HepG2 (cell line): ENCODE data around the gene ZFAND2A. TPM values are rescaled to one million over a fixed set of nuclear protein-coding genes. Genes with fewer than 3 reads are reported as not detected.

ENCODE experiments used
- ATAC-seq: fragments of 200-7000 bp; cut with Tn5 transposase; 3 replicates; pipeline ENCODE4 v1.9.1; 2020; ENCODE audit warnings: mild to moderate bottlenecking, moderate library complexity
- BruUV-seq: library from RNA; stranded (reverse); fragments of 400-500 nt; replicated peaks from 2 replicates; lab custom pipeline; 2021; lab: Mats Ljungman, UMichigan
- CTCF ChIA-PET: fragments of 300-600 bp; formaldehyde crosslinking; extraction: SDS; loops from one replicate; lab custom pipeline; 2021; ENCODE audit warnings: low total read pairs, inconsistent platforms, low intra/inter-chr PET ratio; lab: Yijun Ruan, JAX
- POLR2A ChIA-PET: fragments of 350-600 bp; sonication (Branson Sonifier 250); formaldehyde crosslinking; loops from one replicate; lab custom pipeline; 2020; ENCODE audit warnings: antibody characterized with exemption, inconsistent platforms; lab: Yijun Ruan, JAX
- DNase-seq: peaks from one replicate; pipeline ENCODE4 v3.0.0-alpha.2; 2015; ENCODE audit warnings: low spot score
- FAIRE-seq: peaks from 3 replicates; lab custom pipeline; 2011; peaks lifted over from hg19 to GRCh38; lab: Jason Lieb, UNC
- H2AFZ ChIP-seq: one replicate; pipeline ENCODE4 v1.6.1; 2011; ENCODE audit warnings: low read length, inconsistent platforms
- H3K27ac ChIP-seq: fragments of 300-600 bp; 3 replicates; pipeline ENCODE4 v1.8.0; 2011; ENCODE audit warnings: mixed run types, mild to moderate bottlenecking, mixed read lengths, low read length, inconsistent platforms; ENCODE audit not compliant: insufficient read depth; ENCODE audit errors: extremely low read length
- H3K27me3 ChIP-seq, 2 experiments: fragments of 200-600 bp in 1 of 2; 2 replicates in 1 of 2; 3 replicates in 1 of 2; pipeline versions ENCODE4 v1.6.0 to v1.8.0; 2011; ENCODE audit warnings: low read length in 2 of 2, mild to moderate bottlenecking in 2 of 2, moderate library complexity in 2 of 2, inconsistent platforms in 1 of 2; ENCODE audit not compliant: insufficient read depth in 2 of 2, control insufficient read depth in 1 of 2
- H3K36me3 ChIP-seq, 2 experiments: fragments of 200-600 bp in 1 of 2; replicated peaks in 1 of 2; 2 replicates in 1 of 2; 3 replicates in 1 of 2; pipeline versions ENCODE4 v1.5.1 to v1.8.0; 2011; ENCODE audit warnings: low read length in 2 of 2, inconsistent platforms in 1 of 2; ENCODE audit not compliant: insufficient read depth in 2 of 2, control insufficient read depth in 1 of 2
- H3K4me1 ChIP-seq: 2 replicates; pipeline ENCODE4 v1.5.1; 2012; ENCODE audit warnings: low read length, inconsistent platforms; ENCODE audit not compliant: insufficient read depth
- H3K4me2 ChIP-seq: 2 replicates; pipeline ENCODE4 v1.6.0; 2011; ENCODE audit warnings: low read depth, low read length, inconsistent platforms
- H3K4me3 ChIP-seq, 3 experiments: fragments of 200-600 bp in 1 of 3; sonication (generic), shearing (Covaris generic) in 1 of 3; replicated peaks in 1 of 3; 2 replicates each; pipeline ENCODE4 v1.5.1; 2011 to 2016; ENCODE audit warnings: low read length in 3 of 3, inconsistent platforms in 2 of 3, low read depth in 2 of 3, mild to moderate bottlenecking in 2 of 3, control low read depth in 1 of 3, mixed read lengths in 1 of 3; ENCODE audit not compliant: insufficient read depth in 1 of 3
- H3K79me2 ChIP-seq: one replicate; pipeline ENCODE4 v1.6.1; 2011; ENCODE audit warnings: low read length, inconsistent platforms; ENCODE audit not compliant: insufficient read depth
- H3K9ac ChIP-seq: 2 replicates; pipeline ENCODE4 v1.6.0; 2011; ENCODE audit warnings: mild to moderate bottlenecking, low read depth, low read length, inconsistent platforms; ENCODE audit not compliant: insufficient read depth
- H3K9me3 ChIP-seq: 2 replicates; pipeline ENCODE4 v1.5.1; 2012; ENCODE audit warnings: mild to moderate bottlenecking, low read length
- H4K20me1 ChIP-seq: 2 replicates; pipeline ENCODE4 v1.6.0; 2011; ENCODE audit warnings: inconsistent platforms, mild to moderate bottlenecking, low read length, moderate library complexity; ENCODE audit not compliant: insufficient read depth
- HMGXB3 ChIP-seq: sonication (generic); formaldehyde crosslinking; IDR thresholded peaks from 2 replicates; pipeline ENCODE4 v1.4.0; 2020; ENCODE audit warnings: missing genetic modification reagents, borderline replicate concordance
- RXRA ChIP-seq: sonication (generic); formaldehyde crosslinking; IDR thresholded peaks from 2 replicates; pipeline ENCODE4 v1.5.1; 2020; ENCODE audit warnings: missing genetic modification reagents
- TEAD2 ChIP-seq: sonication (generic); formaldehyde crosslinking; IDR thresholded peaks from 2 replicates; pipeline ENCODE4 v1.9.0; 2021; ENCODE audit warnings: missing genetic modification reagents
- ZNF878 ChIP-seq: sonication (generic); formaldehyde crosslinking; IDR thresholded peaks from 2 replicates; pipeline ENCODE4 v1.8.1; 2023; ENCODE audit warnings: mild to moderate bottlenecking, missing genetic modification reagents, moderate library complexity
- WGBS: methylation state at CpG from one replicate; pipeline ENCODE4 v1.1.6; 2017; ENCODE audit warnings: low lambda C conversion rate; 5-methylcytosine and 5-hydroxymethylcytosine counted together
- in situ Hi-C: cut with HindIII; loops from 2 replicates; pipeline ENCODE4 v1.10.0; 2017; ENCODE audit warnings: low pct_unique_long_range_greater_than_20kb; ENCODE audit not compliant: extremely low pct_ligation_motif_present
- intact Hi-C: fragments of 100-400 bp; cut with micrococcal nuclease; formaldehyde crosslinking; loops from one replicate; pipeline ENCODE4 v1.10.0; 2022; ENCODE audit not compliant: unreplicated experiment
- polyA plus RNA-seq, 8 experiments: library from polyadenylated mRNA; depleted of rRNA in 3 of 8; stranded (reverse) in 7 of 8; unstranded in 1 of 8; fragments of >200 nt; fragmentation: Illumina TruSeq in 4 of 8; extraction: Trizol in 4 of 8; gene quantifications; 2 replicates each; pipeline versions ENCODE4 v1.2.1 to v1.2.3, GENCODE V29; 2011 to 2016; ENCODE audit warnings: low read depth in 4 of 8, missing spikeins in 1 of 8, mixed read lengths in 1 of 8; ENCODE audit not compliant: insufficient read depth in 1 of 8
- total RNA-seq, 5 experiments: library from RNA; depleted of rRNA; stranded (reverse); fragments of >200 nt; fragmentation: Illumina TruSeq; extraction: Trizol; gene quantifications; 2 replicates each; pipeline ENCODE4 v1.2.3, GENCODE V29; 2016; ENCODE audit warnings: low read depth in 1 of 5

Gene ZFAND2A
- total and polyA plus RNA-seq, 2 of the 13 experiments (the other 11 are each of a cell fraction or from before 2014, with no cell fraction given), result 140 to 153 TPM

- ChIA-PET CTCF (no interaction called here), POLR2A (interaction anchor here (0.8 kb wide), 1 partner anchor 15 kb away, joined by 3 read pairs; no protein-coding TSS in a partner anchor)
- no peaks in the 10 kb centered on the region for H3K27me3 ChIP-seq
- ATAC-seq (no peak), DNase-seq (no peak), FAIRE-seq (no peak)
- H3K27ac ChIP-seq, result no peak overlapping the region
- no peak overlapping the region for H3K4me3 ChIP-seq
- no peaks in the 10 kb centered on the region for H4K20me1 ChIP-seq
- no peak for TF ChIP-seq HMGXB3
- no peak for TF ChIP-seq RXRA (CRISPR knock-in tag)
- no peak for TF ChIP-seq TEAD2 (CRISPR knock-in tag)
- TF ChIP-seq ZNF878 (CRISPR knock-in tag), result no peak
- no peaks in the 10 kb centered on the region for H3K9me3 ChIP-seq
- H3K79me2 ChIP-seq, result peaks cover 11% of the 10 kb centered on the region
- peaks cover 24% of the 10 kb centered on the region for H3K4me1 ChIP-seq
- BruUV-seq, result no TSS peak
- H3K4me2 ChIP-seq, result no peak overlapping the region
- intact Hi-C loops, result no loop called here
- WGBS, result 91% methylated on average over 6 of the region's 6 CpGs
- no peak overlapping the region for H2AFZ ChIP-seq
- no peak overlapping the region for H3K9ac ChIP-seq
- no peaks in the 10 kb centered on the region for H3K36me3 ChIP-seq
- in situ Hi-C loops, result no loop called here
Observed at GRCh38 chr7:1141651-1142050, 18.3 kb downstream of the ZFAND2A start.
